ENCODE results near the gene DDRGK1.
A peak's percentile ranks its signal among the peaks of the same experiment; 100 is the strongest.
"Not testable (repeated sequence)": the region's sequence is repeated elsewhere in the genome, so short reads cannot be mapped to it uniquely, and the experiment has no call there.

Gene DDRGK1

DNA sequence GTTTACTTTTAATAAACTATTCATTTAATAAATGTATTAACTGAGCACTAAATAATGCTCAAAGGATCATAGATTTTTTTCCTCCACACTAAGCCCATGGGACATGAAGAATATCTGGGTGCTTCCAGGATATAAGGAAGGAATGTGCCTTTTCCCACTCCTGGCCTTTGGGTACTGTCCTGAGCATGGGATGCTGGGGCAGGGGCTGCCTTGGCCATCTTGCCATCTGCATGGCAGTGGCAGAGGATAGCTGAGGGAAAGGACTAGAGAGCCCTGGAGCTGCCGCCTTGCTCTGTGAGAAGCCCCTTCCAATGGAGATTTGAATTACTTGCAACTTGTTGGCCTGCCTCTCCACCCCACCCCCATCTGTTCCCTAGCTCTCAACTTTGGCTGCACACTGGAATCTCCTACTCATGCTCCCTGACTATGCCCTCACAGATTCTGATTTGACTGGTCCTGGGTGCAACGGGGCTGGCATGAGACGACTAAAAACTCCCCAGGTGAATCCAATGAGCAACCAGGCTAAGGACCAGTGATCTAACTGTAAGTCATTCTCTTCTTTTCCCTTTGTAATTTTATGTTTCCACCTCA lies 15.6 kb downstream of the DDRGK1 start:
- H3K27me3 Mint-ChIP-seq: no peaks in the 10 kb centered on the region
- no peak overlapping the region for H3K27ac Mint-ChIP-seq
- H3K36me3 Mint-ChIP-seq: peaks cover 34% of the 10 kb centered on the region

DNA sequence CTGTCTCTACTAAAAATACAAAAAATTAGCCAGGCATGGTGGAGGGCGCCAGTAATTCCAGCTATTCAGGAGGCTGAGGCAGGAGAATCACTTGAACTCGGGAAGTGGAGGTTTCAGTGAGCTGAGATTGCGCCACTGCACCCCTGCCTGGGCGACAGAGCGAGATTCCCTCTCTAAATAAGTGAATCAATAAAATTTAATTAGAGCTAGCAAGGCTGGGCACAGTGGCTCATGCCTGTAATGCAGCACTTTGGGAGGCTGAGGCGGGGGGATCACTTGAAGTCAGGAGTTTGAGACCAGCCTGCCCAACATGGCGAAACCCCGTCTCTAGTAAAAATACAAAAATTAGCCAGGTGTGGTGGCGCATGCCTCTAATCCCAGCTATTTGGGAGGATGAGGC lies 16.6 kb downstream of the DDRGK1 start:
- H3K9me3 Mint-ChIP-seq, H3K4me3 Mint-ChIP-seq, ATAC-seq, H3K4me1 Mint-ChIP-seq, H3K27ac Mint-ChIP-seq, H3K27me3 Mint-ChIP-seq: not testable (repeated sequence)
- peaks cover 32% of the 10 kb centered on the region for H3K36me3 Mint-ChIP-seq

More for the DNA sequence above, 15.6 kb downstream of the DDRGK1 start:
- Mint-ChIP-seq H3K9me3 (no peaks in the 10 kb centered on the region), H3K4me3 (no peak overlapping the region), H3K4me1 (no peaks in the 10 kb centered on the region)
- no peak for ATAC-seq

DNA sequence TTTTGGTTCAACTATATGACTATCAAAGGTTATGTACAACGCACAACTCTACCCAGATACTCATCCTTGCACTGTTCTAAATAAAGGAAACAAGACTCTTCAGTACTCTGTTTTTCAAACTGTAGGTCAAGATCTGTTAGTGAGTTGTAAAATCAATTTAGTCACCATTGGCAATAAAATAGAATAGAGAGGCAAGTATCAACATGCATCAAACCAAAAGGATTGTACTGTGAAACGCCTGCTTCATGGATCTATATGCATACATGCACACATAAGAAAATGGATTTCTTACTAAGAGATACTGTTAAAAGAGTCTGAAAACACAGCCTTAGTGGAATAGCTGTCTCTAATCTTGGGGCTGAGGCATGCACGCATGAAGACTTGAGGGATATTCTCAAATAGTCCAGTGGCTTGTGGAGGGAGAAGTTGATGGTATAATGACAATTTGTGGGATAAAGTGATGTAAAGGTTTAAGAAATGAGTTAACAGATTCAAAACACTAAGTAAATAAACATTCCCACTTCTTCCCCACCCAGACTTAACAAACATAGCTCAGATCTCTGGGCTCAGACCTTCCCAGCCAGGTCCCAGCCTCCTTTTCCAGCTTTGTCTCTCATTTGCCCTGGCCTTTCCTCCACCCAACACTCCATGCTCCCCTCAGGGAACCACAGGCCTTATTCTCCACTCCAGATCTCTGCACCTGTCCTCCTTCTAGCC lies 20.4 kb downstream of the DDRGK1 start:
- H3K27me3 Mint-ChIP-seq: no peaks in the 10 kb centered on the region
- H3K9me3 Mint-ChIP-seq: no peaks in the 10 kb centered on the region
- H3K36me3 Mint-ChIP-seq: no peaks in the 10 kb centered on the region
- H3K4me1 Mint-ChIP-seq: no peaks in the 10 kb centered on the region
- H3K27ac Mint-ChIP-seq: no peak overlapping the region
- ATAC-seq: no peak
- H3K4me3 Mint-ChIP-seq: no peak overlapping the region

DNA sequence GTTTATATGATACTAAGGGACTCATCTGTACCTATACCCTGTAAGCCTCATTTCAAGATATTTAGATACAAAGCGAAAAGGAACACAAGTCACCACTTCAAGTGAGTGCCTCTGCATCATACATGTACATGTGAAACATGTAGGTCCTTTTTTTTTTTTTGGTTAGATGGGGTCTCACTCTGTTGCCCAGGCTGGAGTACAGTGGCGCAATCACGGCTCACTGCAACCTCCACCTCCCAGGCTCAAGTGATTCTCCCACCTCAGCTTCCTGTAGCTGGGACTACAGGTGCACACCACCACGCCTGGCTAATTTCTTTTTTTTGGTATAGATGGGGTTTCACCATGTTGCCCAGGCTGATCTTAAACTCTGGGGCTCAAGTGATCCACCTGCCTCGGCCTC lies 22.1 kb downstream of the DDRGK1 start:
- not testable (repeated sequence) for H3K9me3 Mint-ChIP-seq, H3K4me3 Mint-ChIP-seq, ATAC-seq, H3K36me3 Mint-ChIP-seq, H3K27me3 Mint-ChIP-seq, H3K4me1 Mint-ChIP-seq, H3K27ac Mint-ChIP-seq

DNA sequence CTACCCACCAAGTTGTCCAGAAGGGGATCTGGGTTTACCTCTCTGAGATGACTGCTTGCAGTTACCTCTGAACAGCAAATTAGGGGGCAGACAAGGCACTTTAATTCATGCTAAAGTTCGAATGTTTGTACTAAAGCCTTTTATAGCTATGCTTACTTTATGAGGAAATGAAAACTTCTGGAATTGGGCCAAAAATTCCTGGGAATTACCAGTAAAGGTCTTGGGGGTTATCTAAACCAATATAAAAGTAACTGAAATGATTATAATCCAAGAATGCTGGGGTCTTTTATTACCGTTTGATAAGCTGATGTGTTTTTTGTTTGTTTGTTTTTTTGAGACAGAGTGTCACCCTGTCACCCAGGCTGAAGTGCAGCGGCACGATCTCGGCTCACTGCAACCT lies 23.2 kb downstream of the DDRGK1 start:
- no peak for ATAC-seq
- no peaks in the 10 kb centered on the region for H3K36me3 Mint-ChIP-seq
- no peak overlapping the region for H3K4me3 Mint-ChIP-seq
- H3K27me3 Mint-ChIP-seq: no peaks in the 10 kb centered on the region
- H3K9me3 Mint-ChIP-seq: no peaks in the 10 kb centered on the region
- H3K4me1 Mint-ChIP-seq: no peaks in the 10 kb centered on the region
- H3K27ac Mint-ChIP-seq: no peak overlapping the region

DNA sequence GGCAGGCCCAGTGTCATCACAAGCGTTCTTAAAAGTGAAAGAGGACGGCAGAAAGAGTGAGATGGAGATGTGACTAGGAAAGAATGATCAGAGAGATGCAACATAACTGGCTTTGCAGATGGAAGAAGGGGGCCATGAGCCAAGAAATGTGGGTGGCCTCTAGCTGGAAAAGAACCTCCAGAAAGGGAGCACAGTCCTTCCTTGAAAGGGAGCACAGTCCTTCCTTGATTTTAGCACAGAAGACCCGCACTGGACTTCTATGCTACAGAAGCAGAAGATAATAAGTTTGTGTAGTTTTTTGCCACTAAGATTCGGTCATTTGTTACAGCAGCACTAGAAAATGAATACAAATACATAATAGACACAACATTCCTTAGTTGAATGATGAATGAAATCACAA lies 24.2 kb downstream of the DDRGK1 start:
- no peak overlapping the region for H3K27ac Mint-ChIP-seq
- no peak overlapping the region for H3K4me3 Mint-ChIP-seq
- H3K9me3 Mint-ChIP-seq: no peaks in the 10 kb centered on the region
- H3K36me3 Mint-ChIP-seq: no peaks in the 10 kb centered on the region
- H3K27me3 Mint-ChIP-seq: peaks cover 6% of the 10 kb centered on the region
- ATAC-seq: no peak
- no peaks in the 10 kb centered on the region for H3K4me1 Mint-ChIP-seq

DNA sequence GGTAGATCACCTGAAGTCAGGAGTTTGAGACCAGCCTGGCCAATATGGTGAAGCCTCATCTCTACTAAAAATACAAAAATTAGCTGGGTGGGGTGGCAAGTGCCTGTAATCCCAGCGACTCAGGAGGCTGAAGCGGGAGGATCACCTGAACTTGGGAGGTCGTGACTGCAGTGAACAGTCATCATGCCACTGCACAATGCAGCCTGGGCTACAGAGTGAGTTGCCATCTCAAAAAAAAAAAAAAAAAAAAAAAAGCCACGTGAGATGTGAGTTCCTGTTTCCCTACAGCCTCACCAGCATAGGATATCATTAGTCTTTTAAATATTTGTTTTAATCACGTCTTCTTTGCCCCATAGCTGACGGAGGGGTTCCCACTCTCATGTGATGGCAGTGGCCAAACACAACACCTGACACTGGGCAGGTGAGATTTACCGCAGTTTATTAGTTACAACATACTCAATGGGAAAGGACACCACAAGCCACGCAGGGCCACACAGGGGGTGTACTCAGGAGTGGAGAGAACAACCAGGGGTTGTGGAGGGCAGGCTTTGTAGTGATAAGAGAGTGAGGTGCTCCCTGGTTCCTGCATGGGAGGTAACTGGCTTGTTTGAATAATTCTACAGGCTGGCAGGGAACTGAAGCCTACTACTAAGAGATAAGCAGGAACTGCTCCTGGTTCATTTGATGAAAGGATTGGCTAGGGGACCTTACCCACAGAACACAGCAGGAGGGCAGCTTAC lies 26.6 kb downstream of the DDRGK1 start:
- ATAC-seq: no peak
- H3K9me3 Mint-ChIP-seq: no peaks in the 10 kb centered on the region
- no peak overlapping the region for H3K4me3 Mint-ChIP-seq
- H3K36me3 Mint-ChIP-seq: no peaks in the 10 kb centered on the region
- peaks cover 15% of the 10 kb centered on the region for H3K4me1 Mint-ChIP-seq
- H3K27me3 Mint-ChIP-seq: peaks cover 24% of the 10 kb centered on the region
- no peak overlapping the region for H3K27ac Mint-ChIP-seq

DNA sequence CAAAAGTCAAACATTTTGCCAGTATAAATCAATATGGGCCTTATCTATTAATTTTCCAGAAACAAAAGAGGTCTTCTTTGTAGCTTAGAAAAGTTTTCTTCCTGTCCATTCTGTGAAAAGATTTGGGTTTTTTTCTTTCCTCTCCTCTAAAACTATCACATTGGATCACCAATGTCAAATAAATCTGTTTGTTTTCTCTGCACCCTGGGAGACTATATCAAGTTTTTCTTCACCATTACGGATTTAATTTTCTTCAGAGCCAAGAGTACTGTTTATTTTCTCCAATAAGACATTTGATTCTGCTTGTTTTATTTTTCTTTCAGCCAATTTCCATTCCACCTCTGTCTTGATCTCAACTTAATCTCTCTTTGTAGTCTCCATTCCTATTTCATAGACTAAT lies 29.2 kb downstream of the DDRGK1 start:
- Mint-ChIP-seq H3K27ac (no peak overlapping the region), H3K9me3 (no peaks in the 10 kb centered on the region), H3K36me3 (no peaks in the 10 kb centered on the region), H3K4me3 (no peak overlapping the region), H3K27me3 (peaks cover 45% of the 10 kb centered on the region), H3K4me1 (peaks cover 24% of the 10 kb centered on the region)
- ATAC-seq: no peak

DNA sequence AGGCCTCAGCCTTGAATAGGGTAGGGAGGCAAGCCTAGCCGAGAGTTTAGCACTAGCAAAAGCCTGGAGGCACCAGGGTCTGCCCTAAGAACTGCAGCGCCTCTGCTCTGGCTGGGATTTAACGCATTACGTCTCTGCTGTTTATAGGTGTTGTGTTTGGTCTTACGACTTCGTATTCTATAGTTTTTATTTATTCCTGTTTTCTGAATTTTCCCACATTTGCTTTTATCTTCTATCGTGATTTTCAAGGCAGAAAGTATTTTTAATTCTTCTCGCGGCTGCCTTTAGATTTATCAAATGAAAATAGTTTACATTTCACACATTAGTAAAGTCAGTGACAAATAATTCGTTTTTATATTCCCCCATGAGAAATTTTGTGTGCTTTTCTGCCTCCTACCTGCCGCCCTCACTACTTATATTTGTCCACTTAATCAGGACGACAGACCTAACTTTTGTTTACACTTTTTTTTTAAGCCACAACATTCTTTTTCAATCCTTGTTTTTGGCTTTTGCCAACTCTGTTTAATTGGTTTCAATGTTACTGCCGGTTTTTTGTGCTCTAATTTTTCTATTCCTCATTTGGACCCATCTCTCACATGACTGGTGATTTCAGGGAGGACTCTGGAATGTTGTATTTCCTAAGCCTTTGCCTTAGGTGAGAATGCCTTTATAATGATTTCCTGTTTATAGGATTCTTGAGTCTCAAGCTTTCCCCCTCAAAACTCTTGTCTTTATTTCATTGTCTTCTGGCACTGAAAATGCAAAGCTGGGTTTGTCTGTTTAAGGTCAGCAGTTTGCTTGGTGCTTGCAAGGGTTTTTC lies 29.8 kb downstream of the DDRGK1 start:
- H3K27me3 Mint-ChIP-seq: peaks cover 51% of the 10 kb centered on the region
- peak overlapping the region; percentile 90 for H3K4me3 Mint-ChIP-seq
- no peak for ATAC-seq
- H3K9me3 Mint-ChIP-seq: no peaks in the 10 kb centered on the region
- no peaks in the 10 kb centered on the region for H3K36me3 Mint-ChIP-seq
- H3K4me1 Mint-ChIP-seq: peaks cover 24% of the 10 kb centered on the region
- H3K27ac Mint-ChIP-seq: no peak overlapping the region

DNA sequence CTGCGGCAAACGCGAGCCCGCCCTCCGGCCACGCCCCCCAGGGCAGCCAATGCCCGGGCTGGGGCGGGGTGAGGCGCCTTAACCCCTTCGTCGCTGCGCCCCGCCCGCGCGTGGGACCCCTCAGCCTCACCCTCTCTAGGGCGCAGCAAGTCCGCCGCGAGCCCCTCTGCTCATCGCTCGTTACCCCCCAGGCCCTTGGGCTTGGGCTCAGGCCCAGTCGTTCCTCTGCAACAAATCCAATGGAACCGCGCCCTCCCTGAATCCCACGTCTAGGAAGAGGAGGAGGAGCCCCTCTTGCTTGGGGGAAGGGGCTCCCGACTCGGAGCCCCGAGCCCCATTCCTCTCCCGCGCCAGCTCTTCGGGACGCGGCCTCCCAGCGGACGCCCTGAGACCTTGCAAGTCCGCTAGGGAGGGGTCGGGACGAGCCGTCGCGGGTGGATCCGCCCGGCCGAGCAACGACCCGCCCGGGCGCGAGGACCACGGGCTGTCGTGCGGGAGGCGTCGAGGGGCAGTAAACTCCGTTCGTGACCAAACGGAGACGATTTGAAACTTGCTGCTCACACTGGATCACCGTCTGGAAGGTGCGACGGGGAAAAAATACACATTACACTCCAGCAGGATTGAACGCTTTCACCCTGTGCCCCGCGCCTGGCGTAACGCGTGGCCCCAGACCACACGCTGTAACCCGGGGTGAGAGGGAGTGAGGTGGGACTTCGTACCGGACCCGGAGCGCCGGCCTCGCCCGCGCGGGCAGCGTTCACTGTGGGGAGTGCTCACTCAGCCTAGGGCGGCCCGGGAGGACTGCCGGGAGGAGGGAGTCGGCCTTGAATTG lies 30.7 kb downstream of the DDRGK1 start:
- Mint-ChIP-seq H3K27me3 (peaks cover 59% of the 10 kb centered on the region), H3K27ac (no peak overlapping the region)

DNA sequence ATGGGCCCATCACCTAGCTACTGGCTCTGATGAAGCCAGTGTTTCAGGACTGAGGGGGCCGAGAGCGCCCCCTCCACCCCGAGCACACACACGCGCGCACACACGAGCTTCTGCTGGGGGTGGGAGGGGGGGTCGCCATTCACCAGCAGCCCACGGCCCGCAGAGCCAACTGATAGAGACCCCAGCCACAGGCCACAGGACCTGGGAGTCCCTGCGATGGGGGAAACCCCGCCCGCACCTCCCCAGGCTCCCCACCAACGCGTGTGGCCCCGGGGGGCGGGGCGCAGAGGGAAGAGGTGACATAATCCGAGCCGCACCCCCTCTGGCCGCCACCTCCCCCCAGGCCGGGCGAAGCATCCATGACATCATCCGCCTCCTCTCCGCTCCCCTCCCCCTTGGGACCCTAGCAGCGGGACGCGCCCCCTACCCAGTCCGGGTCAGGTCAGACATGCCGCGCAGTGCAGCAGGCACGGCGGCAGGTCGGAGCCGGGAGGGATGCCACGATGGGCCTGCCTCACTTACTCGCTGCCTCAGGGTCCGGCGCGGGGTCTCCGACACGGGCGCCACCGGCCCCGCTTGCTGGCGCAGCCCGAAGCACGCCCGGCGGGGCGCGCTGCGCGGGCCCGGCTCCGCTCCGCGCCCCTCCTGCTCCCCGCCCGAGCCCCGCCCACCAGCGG lies 31.4 kb downstream of the DDRGK1 start, which contains the start of gene LZTS3:
Gene LZTS3 (minus strand): TSS at position 617 of the 677 bp plus-strand sequence. CDS start 6,386 bp downstream, outside the sequence.
- peak; percentile 82 for ATAC-seq
- H3K4me1 Mint-ChIP-seq: peaks cover 30% of the 10 kb centered on the region

More for the DNA sequence above, 30.7 kb downstream of the DDRGK1 start:
- no peaks in the 10 kb centered on the region for H3K9me3 Mint-ChIP-seq
- H3K36me3 Mint-ChIP-seq: no peaks in the 10 kb centered on the region
- peak; percentile 96 for ATAC-seq
- peaks cover 24% of the 10 kb centered on the region for H3K4me1 Mint-ChIP-seq
- peak overlapping the region; percentile 90 for H3K4me3 Mint-ChIP-seq

DNA sequence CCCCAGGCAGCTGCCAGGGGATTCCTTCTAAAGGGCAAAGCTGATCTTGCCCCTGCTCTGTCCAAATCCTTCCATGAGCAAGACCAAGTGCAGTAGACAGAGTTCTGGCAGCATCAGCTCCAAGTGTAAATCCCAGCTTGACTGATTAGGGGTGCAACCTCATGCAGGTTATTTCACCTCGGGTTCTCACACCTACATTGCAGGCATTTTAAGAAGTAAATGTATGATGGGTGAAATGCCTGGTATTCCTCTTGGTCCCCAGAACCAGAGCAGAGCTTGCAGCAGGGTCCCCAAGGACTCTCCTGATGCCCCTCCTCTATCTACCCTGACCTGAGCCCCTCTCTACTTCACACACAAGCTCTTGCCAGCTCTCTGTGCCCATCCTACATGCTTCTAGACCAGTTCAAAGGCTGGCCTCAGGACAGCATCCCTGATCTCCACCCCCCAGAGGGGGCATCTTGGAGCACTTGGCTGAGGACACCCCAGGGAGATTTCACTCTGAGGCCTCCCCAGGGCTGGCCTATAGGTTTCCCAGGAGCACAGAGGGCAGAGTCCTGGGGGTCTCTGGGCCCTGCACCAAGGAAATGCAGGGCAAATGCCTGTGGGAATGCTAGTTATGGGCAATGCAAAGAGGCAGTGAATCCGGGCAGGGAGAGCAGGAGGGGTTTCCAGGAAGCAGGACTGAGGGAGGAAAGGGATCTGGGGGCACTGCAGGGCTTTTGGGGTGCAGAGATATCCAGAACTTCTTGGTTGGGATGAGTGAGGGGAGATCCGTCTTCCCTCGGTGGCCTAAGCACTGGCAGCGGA lies 32.2 kb downstream of the DDRGK1 start:
- Mint-ChIP-seq H3K9me3 (no peaks in the 10 kb centered on the region), H3K36me3 (no peaks in the 10 kb centered on the region), H3K4me1 (peaks cover 30% of the 10 kb centered on the region), H3K27me3 (peaks cover 73% of the 10 kb centered on the region), H3K4me3 (peak overlapping the region; percentile 84), H3K27ac (peak overlapping the region; percentile 20)
- no peak for ATAC-seq

More for the DNA sequence above, 31.4 kb downstream of the DDRGK1 start, which contains the start of gene LZTS3:
- peak within 1 kb of the TSS; percentile 20 for H3K27ac Mint-ChIP-seq
- peaks cover 67% of the 10 kb centered on the region for H3K27me3 Mint-ChIP-seq
- no peaks in the 10 kb centered on the region for H3K36me3 Mint-ChIP-seq
- peak within 1 kb of the TSS; percentile 90 for H3K4me3 Mint-ChIP-seq
- H3K9me3 Mint-ChIP-seq: no peaks in the 10 kb centered on the region

DNA sequence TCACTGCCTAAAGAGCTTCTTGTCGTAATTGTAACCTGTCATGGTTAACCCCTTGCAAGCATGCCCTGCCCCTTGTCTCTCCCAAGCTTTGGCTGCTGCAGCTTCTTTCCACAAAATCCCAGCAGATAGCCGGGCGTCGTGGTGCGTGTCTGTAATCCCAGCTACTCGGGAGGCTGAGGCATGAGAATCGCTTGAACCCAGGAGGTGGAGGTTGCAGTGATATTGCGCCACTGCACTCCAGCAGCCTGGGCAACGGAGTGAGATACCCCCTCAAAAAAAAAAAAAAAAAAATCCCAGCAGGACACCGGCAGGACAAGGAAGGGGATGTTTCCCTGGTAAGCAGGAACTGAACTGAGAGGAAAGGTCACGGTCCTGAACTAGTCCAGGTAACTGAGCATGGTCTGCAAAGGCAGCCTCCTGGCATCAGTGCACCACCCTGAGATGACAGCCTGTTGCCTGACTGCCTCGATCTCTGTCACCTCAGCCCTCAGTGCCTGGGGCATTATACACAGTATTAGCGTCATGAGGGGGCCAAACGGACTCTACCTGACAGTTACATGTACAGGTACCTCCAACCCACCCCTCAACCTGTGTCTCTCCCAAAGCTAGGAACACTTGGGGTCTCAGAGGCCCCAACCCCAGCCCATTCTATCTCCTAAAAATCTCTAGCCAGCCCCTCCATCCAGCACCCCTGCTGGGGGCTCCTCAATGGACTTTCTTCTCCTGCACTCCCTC lies 32.9 kb downstream of the DDRGK1 start:
- Mint-ChIP-seq H3K9me3 (no peaks in the 10 kb centered on the region), H3K36me3 (no peaks in the 10 kb centered on the region), H3K4me3 (peak overlapping the region; percentile 6), H3K27ac (no peak overlapping the region), H3K27me3 (peaks cover 81% of the 10 kb centered on the region), H3K4me1 (peaks cover 30% of the 10 kb centered on the region)
- ATAC-seq: no peak

Data from stimulated activated memory B cell treated with anti-CD40 and anti-IgM and Interleukin-4, amounts not matched to agents 10 μg/mL and 1 μg/mL and 100 μg/mL, for 72 hours (primary cell).